ENCODE measurements around the gene ZNF296. TPM values are rescaled to one million over a fixed set of nuclear protein-coding genes. Genes with fewer than 3 reads are reported as not detected.
A peak's percentile ranks its signal among the peaks of the same experiment; 100 is the strongest.

Gene ZNF296
- total RNA-seq, 4 donors from 2014 or later: 2.1 to 4.2 (median 2.1) TPM; not detected in 1

GRCh38 chr19:45098521-45099466, 22.5 kb upstream of the ZNF296 start:
- H3K4me1 ChIP-seq: peaks cover 0 to 91% (median 44%) of the 10 kb centered on the region in 4 donors
- no peaks in the 10 kb centered on the region for H3K27me3 ChIP-seq
- peak overlapping the region in 2 of 4 donors; percentile 11 to 23 for H3K27ac ChIP-seq
- peaks cover 0 to 10% (median 0%) of the 10 kb centered on the region in 3 donors for H3K36me3 ChIP-seq
- 48 to 50% methylated on average over 15 of the region's 15 CpGs for WGBS, 2 donors
- DNase-seq (ENCODE audit: low spot score in 2 of 2): no peak
- TF ChIP-seq CTCF (IDR thresholded peaks at IDR 0.05) (no peak), POLR2A (IDR thresholded peaks at IDR 0.05) (no peak), EP300 (IDR thresholded peaks at IDR 0.05) (no peak)
- H3K4me3 ChIP-seq: no peak overlapping the region
- no peaks in the 10 kb centered on the region for H3K9me3 ChIP-seq

GRCh38 chr19:45097776-45098520, 21.7 kb upstream of the ZNF296 start:
- peaks cover 0 to 86% (median 38%) of the 10 kb centered on the region in 4 donors for H3K4me1 ChIP-seq
- 63 to 64% methylated on average over 14 to 16 of the region's 16 CpGs for WGBS, 2 donors

GRCh38 chr19:45097450-45097775, 21.1 kb upstream of the ZNF296 start:
- Histone ChIP-seq H3K36me3 (peaks cover 0 to 10% (median 0%) of the 10 kb centered on the region in 3 donors), H3K4me3 (no peak overlapping the region), H3K9me3 (no peaks in the 10 kb centered on the region), H3K4me1 (peaks cover 0 to 81% (median 34%) of the 10 kb centered on the region in 4 donors), H3K27ac (peak overlapping the region in 1 of 4 donors; percentile 56), H3K27me3 (no peaks in the 10 kb centered on the region)
- TF ChIP-seq CTCF (IDR thresholded peaks at IDR 0.05) (no peak), POLR2A (IDR thresholded peaks at IDR 0.05) (no peak), EP300 (IDR thresholded peaks at IDR 0.05) (no peak)
- WGBS, 2 donors: 74 to 85% methylated on average over 7 of the region's 7 CpGs
- DNase-seq (ENCODE audit: low spot score in 2 of 2): no peak

More at GRCh38 chr19:45097776-45098520, 21.7 kb upstream of the ZNF296 start:
- Histone ChIP-seq H3K36me3 (peaks cover 0 to 10% (median 0%) of the 10 kb centered on the region in 3 donors), H3K9me3 (no peaks in the 10 kb centered on the region), H3K4me3 (no peak overlapping the region), H3K27me3 (no peaks in the 10 kb centered on the region), H3K27ac (peak overlapping the region in 1 of 4 donors; percentile 56)
- no peak for DNase-seq (ENCODE audit: low spot score in 2 of 2)
- TF ChIP-seq EP300 (IDR thresholded peaks at IDR 0.05): no peak
- TF ChIP-seq POLR2A (IDR thresholded peaks at IDR 0.05): no peak
- no peak for TF ChIP-seq CTCF (IDR thresholded peaks at IDR 0.05)

- Histone ChIP-seq H3K27ac (no peak overlapping the region), H3K4me1 (peaks cover 0 to 74% (median 35%) of the 10 kb centered on the region in 4 donors), H3K36me3 (peaks cover 0 to 10% (median 0%) of the 10 kb centered on the region in 3 donors), H3K27me3 (no peaks in the 10 kb centered on the region), H3K9me3 (no peaks in the 10 kb centered on the region), H3K4me3 (no peak overlapping the region)
- TF ChIP-seq POLR2A (IDR thresholded peaks at IDR 0.05) (no peak), EP300 (IDR thresholded peaks at IDR 0.05) (no peak), CTCF (IDR thresholded peaks at IDR 0.05) (no peak)
- DNase-seq (ENCODE audit: low spot score in 2 of 2): no peak
- 78 to 82% methylated on average over 7 of the region's 7 CpGs for WGBS, 2 donors
These were observed 20.4 kb upstream of the ZNF296 start for GRCh38 chr19:45096700-45097099.
